Heart right ventricle (tissue), 16 donors: ENCODE measurements around the gene KIAA1586. TPM values are rescaled to one million over a fixed set of nuclear protein-coding genes. Genes with fewer than 3 reads are reported as not detected.

Experiments used
- ATAC-seq, 8 donors: fragments of 200-7000 bp; cut with Tn5 transposase; one replicate each; pipeline ENCODE4 v1.9.1; 2020; ENCODE audit warnings: mild to moderate bottlenecking in 8 of 8, moderate library complexity in 8 of 8, moderate number of reproducible peaks in 1 of 8
- DNase-seq, 2 donors: peaks; one replicate each; pipeline ENCODE4 v3.0.0-alpha.2; 2020
- H3K27ac ChIP-seq, 10 donors: fragments of 200-600 bp; sonication (generic) in 2 of 10; one replicate each; pipeline versions ENCODE4 v1.5.0 to v1.8.0; 2020 to 2022; ENCODE audit warnings: mild to moderate bottlenecking in 3 of 10
- H3K27me3 ChIP-seq, 7 donors: fragments of 200-600 bp; one replicate each; pipeline ENCODE4 v1.8.0; 2021 to 2022; ENCODE audit warnings: mild to moderate bottlenecking in 2 of 7
- H3K36me3 ChIP-seq, 9 donors: fragments of 200-600 bp; sonication (generic) in 1 of 9; one replicate each; pipeline versions ENCODE4 v1.5.0 to v1.8.0; 2020 to 2022; ENCODE audit warnings: mild to moderate bottlenecking in 2 of 9
- H3K4me1 ChIP-seq, 9 donors: fragments of 200-600 bp; sonication (generic) in 1 of 9; one replicate each; pipeline versions ENCODE4 v1.5.0 to v1.8.0; 2020 to 2022; ENCODE audit warnings: mild to moderate bottlenecking in 4 of 9
- H3K4me3 ChIP-seq, 10 donors: fragments of 200-600 bp; sonication (generic) in 2 of 10; one replicate each; pipeline versions ENCODE4 v1.5.0 to v1.8.0; 2020 to 2022; ENCODE audit warnings: mild to moderate bottlenecking in 7 of 10, moderate library complexity in 2 of 10
- H3K9me3 ChIP-seq, 11 donors: fragments of 200-600 bp in 10 of 11; sonication (generic) in 2 of 11; one replicate each; pipeline versions ENCODE4 v1.5.0 to v1.8.0; 2013 to 2022; ENCODE audit warnings: mild to moderate bottlenecking in 2 of 11, control low read depth in 1 of 11, moderate library complexity in 1 of 11
- WGBS, 2 donors: extraction: QIAGEN DNeasy Blood & Tissue Kit; methylation state at CpG; one replicate each; pipeline ENCODE4 v1.1.7; 2013; ENCODE audit warnings: inconsistent platforms in 1 of 2; 5-methylcytosine and 5-hydroxymethylcytosine counted together
- intact Hi-C, 10 donors: fragments of 100-400 bp; cut with DNase I; formaldehyde crosslinking; loops; one replicate each; pipeline versions ENCODE4 v1.11.1 to v1.14.2; 2022
- polyA plus RNA-seq, 2 donors: library from polyadenylated mRNA; stranded (reverse); fragments of 200-250 nt; gene quantifications; one replicate each; pipeline ENCODE4 v1.2.3, GENCODE V29; 2013
- total RNA-seq, 10 donors: library from RNA; stranded (reverse); fragmentation: NEBNext Ultra II Directional in 3 of 10; extraction: Animal tissue kit (Norgen Biotek cat#: 25700) in 3 of 10; gene quantifications; one replicate each; pipeline versions ENCODE4 v1.2.1 to v1.2.4, GENCODE V29; 2021 to 2023
- TF ChIP-seq, protein P1 (sequence below), 9 donors: fragments of 200-600 bp; sonication (generic) in 2 of 9; IDR thresholded peaks; one replicate each; pipeline versions ENCODE4 v1.5.0 to v1.8.0; 2021 to 2022; ENCODE audit warnings: antibody characterized with exemption in 9 of 9, mild to moderate bottlenecking in 5 of 9, moderate library complexity in 1 of 9
- donor health status: Arrhythmogenic right ventricular cardiomyopathy.
- donor health status: ischemic (EF 13 %, LVEDD 7.1; RV severe dilation, severe dysfunction).
- donor health status: healthy with polysubstance abuse.
- donor health status: DM: no; HTN: yes; CAD: no.
- donor health status: DM: no; HTN: no; CAD: no.
- donor health status: ischemic (EF 25% LVEDD 6.9; RV normal size, moderate dysfunction).
- donor health status: ischemic (EF 25% LVEDD 5.7; RV mildly dilated, moderate dysfunction).
- donor health status: healthy.
- donor health status: DM: yes; HTN: yes; CAD: no.
- donor health status: Ischemic cardiomyopathy.
- donor health status: ischemic (EF 35%, LVEDD 5.7; RV mildly dilated, moderate dysfunction).
- donor health status: nonischemic (EF 11% LVEDD 7.7; RV severe dilation, severe dysfunction).
- donor health status: DM: yes; HTN: yes; CAD: no.
- donor health status: PGD.
- donor health status: ischemic (EF 29% LVEDD 5.4; RV normal size, mild dysfunction).
- donor health status: nonischemic (EF 23%, LVEDD 6.1; RV moderate dilation, normal function).

Gene KIAA1586
- total and polyA plus RNA-seq, 12 donors, result 1.8 to 10.4 (median 7.9) TPM

DNA sequence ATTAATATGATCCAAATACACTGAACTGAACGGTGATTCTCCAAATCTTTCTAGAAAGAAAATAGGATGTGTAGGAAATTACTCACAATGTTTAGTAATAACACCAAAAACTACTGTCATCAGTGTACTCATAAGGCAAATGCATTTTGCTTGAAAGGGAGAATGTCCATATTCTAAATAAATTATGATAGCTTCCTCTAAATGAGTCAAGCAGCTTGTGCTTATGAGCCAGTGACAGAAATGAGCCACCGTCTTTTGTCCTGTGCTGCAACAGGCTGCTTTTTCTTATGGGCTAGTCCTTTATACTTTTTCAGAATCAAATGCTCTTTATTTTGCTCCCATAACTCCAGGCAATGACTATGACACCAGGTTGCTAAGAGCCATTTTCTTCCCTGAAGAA lies 39.0 kb downstream of the KIAA1586 start:
- TF ChIP-seq, protein P1, sequence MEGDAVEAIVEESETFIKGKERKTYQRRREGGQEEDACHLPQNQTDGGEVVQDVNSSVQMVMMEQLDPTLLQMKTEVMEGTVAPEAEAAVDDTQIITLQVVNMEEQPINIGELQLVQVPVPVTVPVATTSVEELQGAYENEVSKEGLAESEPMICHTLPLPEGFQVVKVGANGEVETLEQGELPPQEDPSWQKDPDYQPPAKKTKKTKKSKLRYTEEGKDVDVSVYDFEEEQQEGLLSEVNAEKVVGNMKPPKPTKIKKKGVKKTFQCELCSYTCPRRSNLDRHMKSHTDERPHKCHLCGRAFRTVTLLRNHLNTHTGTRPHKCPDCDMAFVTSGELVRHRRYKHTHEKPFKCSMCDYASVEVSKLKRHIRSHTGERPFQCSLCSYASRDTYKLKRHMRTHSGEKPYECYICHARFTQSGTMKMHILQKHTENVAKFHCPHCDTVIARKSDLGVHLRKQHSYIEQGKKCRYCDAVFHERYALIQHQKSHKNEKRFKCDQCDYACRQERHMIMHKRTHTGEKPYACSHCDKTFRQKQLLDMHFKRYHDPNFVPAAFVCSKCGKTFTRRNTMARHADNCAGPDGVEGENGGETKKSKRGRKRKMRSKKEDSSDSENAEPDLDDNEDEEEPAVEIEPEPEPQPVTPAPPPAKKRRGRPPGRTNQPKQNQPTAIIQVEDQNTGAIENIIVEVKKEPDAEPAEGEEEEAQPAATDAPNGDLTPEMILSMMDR (IDR thresholded peaks at IDR 0.05), result no peak
- H3K27ac ChIP-seq, result no peak overlapping the region
- no peaks in the 10 kb centered on the region for H3K36me3 ChIP-seq
- H3K27me3 ChIP-seq, result no peaks in the 10 kb centered on the region
- ATAC-seq (no peak), DNase-seq (no peak)
- no peak overlapping the region for H3K4me3 ChIP-seq
- H3K4me1 ChIP-seq, result peaks cover 0 to 17% (median 6%) of the 10 kb centered on the region in 9 donors
- intact Hi-C loops, result loop anchor here in 2 of 10 donors (5.0 to 10.0 kb wide), 3 partner anchors 38 to 139 kb away; partner anchors contain the start of genes KIAA1586 (in 2 of the 2), BAG2 (in 1 of the 2) and RAB23 (in 1 of the 2)
- 91 to 94% methylated on average over 2 of the region's 2 CpGs for WGBS, 2 donors
- H3K9me3 ChIP-seq, result peaks cover 0 to 3% (median 0%) of the 10 kb centered on the region in 11 donors

- no peak overlapping the region for H3K27ac ChIP-seq
- H3K36me3 ChIP-seq, result peaks cover 0 to 4% (median 0%) of the 10 kb centered on the region in 9 donors
- H3K4me3 ChIP-seq, result no peak overlapping the region
- no peaks in the 10 kb centered on the region for H3K9me3 ChIP-seq
- intact Hi-C loops, result loop anchor here in 2 of 10 donors (5.0 to 10.0 kb wide), 3 partner anchors 40 to 138 kb away; partner anchors contain the start of genes KIAA1586 (in 2 of the 2), BAG2 (in 1 of the 2) and RAB23 (in 1 of the 2)
- ATAC-seq, result no peak
- no peaks in the 10 kb centered on the region for H3K27me3 ChIP-seq
- peaks cover 4 to 22% (median 11%) of the 10 kb centered on the region in 9 donors for H3K4me1 ChIP-seq
- DNase-seq, result no peak
- 100% methylated on average over 1 of the region's 1 CpG for WGBS, 2 donors
- TF ChIP-seq, protein P1 (IDR thresholded peaks at IDR 0.05), result no peak
Observed at GRCh38 chr6:57086843-57087242, 40.4 kb downstream of the KIAA1586 start.

DNA sequence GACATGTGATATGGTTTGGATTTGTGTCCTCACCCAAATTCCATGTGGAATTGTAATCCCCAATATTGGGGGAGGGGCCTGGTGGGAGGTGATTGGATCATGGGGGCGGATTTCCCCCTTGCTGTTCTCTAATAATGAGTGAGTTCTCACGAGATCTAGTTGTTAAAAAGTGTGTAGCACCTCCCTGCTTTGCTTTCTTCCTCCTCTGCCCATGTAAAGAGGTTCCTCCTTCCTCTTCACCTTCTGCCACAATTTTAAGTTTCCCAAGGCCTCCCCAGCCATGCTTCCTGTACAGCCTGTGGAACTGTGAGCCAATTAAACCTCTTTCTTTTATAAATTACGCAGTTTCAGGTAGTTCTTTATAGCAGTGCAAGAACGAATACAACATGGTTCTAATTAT lies 41.4 kb downstream of the KIAA1586 start:
- intact Hi-C loops, result loop anchor here in 2 of 10 donors (5.0 to 10.0 kb wide), 3 partner anchors 41 to 137 kb away; partner anchors contain the start of genes KIAA1586 (in 2 of the 2), BAG2 (in 1 of the 2) and RAB23 (in 1 of the 2)

GRCh38 chr6:57089265-57089664 lies 42.8 kb downstream of the KIAA1586 start:
- H3K9me3 ChIP-seq, result no peaks in the 10 kb centered on the region
- peak overlapping the region in 9 of 10 donors; percentile 40 to 76 (median 66) for H3K4me3 ChIP-seq
- ATAC-seq (no peak), DNase-seq (no peak)
- H3K27ac ChIP-seq, result peak overlapping the region in 7 of 10 donors; percentile 84 to 93 (median 88)
- peaks cover 0 to 26% (median 0%) of the 10 kb centered on the region in 9 donors for H3K36me3 ChIP-seq
- TF ChIP-seq, protein P1 (IDR thresholded peaks at IDR 0.05), result no peak
- peaks cover 5 to 37% (median 35%) of the 10 kb centered on the region in 9 donors for H3K4me1 ChIP-seq
- intact Hi-C loops, result loop anchor here in 2 of 10 donors (5.0 to 10.0 kb wide), 3 partner anchors 42 to 136 kb away; partner anchors contain the start of genes KIAA1586 (in 2 of the 2), BAG2 (in 1 of the 2) and RAB23 (in 1 of the 2)
- WGBS, 2 donors, result 60 to 61% methylated on average over 3 of the region's 3 CpGs
- H3K27me3 ChIP-seq, result no peaks in the 10 kb centered on the region

More for the DNA sequence above, 41.4 kb downstream of the KIAA1586 start:
- peaks cover 0 to 15% (median 0%) of the 10 kb centered on the region in 9 donors for H3K36me3 ChIP-seq
- 85 to 88% methylated on average over 4 of the region's 4 CpGs for WGBS, 2 donors
- no peak overlapping the region for H3K4me3 ChIP-seq
- TF ChIP-seq, protein P1 (IDR thresholded peaks at IDR 0.05), result no peak
- no peak for ATAC-seq
- peaks cover 5 to 25% (median 22%) of the 10 kb centered on the region in 9 donors for H3K4me1 ChIP-seq
- H3K27ac ChIP-seq, result no peak overlapping the region
- no peak for DNase-seq
- no peaks in the 10 kb centered on the region for H3K9me3 ChIP-seq
- H3K27me3 ChIP-seq, result no peaks in the 10 kb centered on the region
